ENCODE results near the gene TASL.

TASL gene

DNA sequence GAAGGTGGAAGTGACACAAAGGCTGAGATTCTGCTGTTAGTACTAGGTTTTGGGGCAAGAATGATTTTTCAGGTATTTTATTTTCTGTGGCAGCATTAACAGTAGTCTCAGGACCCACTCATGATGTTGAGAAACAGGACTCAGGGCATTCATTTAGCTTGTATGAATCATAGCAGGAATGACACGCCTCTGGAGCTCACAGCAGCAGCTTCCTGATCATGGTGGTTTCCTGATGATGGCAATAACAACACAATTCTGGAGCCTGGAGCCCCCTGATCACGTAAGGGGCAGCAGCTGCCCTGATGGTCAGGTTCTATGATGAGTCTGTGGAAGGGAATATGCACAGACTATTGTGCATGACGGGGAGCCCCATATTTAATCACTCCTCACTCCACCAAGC is 47.0 kb downstream of the TASL start:
- Mint-ChIP-seq H3K4me1 (no peaks in the 10 kb centered on the region), H3K9me3 (no peaks in the 10 kb centered on the region), H3K27me3 (no peaks in the 10 kb centered on the region), H3K27ac (no peak overlapping the region), H3K4me3 (no peak overlapping the region)
- ATAC-seq (no peak), DNase-seq (no peak)

DNA sequence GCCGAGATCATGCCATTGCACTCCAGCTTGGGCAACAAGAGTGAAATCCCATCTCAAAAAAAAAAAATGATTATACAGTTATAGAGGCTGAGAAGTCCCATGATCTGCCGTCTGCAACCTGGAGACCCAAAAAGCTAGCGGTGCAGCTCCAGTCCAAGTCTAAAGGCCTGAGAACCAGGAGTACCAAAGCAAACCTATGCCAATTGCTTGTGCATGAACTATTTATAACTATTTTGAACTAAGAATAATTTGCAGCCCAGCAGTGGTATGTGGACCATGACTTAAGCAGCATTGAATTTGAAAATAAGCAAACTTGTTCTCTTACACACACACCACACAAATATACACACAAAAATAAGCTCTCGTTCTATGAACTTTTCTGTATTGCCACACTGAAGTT is 51.8 kb downstream of the TASL start:
- Mint-ChIP-seq H3K27ac (no peak overlapping the region), H3K27me3 (no peaks in the 10 kb centered on the region), H3K4me1 (no peaks in the 10 kb centered on the region), H3K4me3 (no peak overlapping the region), H3K9me3 (no peaks in the 10 kb centered on the region)
- DNase-seq (no peak), ATAC-seq (no peak)

DNA sequence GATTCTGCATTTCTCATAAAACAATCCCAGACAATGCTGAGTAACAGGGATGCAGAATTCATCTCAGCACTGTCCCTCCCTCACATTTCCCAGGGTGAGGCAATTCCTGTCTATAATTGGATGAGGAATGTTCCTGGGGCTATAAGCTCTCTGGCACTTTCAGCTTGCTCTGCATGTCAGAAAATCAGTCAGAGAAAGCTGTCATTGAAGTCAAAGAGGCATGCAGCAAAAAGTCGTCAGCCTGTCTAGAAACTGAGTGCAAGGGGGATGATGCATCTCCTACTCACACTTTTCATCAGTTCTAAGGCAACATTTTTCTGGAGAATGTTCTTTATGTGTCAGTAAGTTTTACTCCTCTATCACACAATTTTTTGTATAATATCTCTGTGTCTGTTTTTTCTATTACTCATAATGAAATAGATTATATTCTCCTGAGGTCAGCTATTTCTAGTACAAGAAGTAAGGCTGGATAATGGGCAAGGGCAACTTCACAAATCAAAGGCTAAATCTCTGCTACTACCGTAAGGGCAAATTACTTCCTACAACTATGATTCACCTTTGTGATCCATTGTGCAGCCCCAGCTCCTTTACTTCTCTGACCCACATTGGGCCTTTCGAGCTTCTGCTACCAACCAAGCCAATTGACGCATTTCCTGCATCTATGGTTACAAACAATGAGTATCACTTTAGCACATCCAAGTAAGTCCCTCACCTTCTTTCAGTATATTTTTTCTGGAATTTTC is 56.0 kb downstream of the TASL start:
- Mint-ChIP-seq H3K4me1 (no peaks in the 10 kb centered on the region), H3K9me3 (no peaks in the 10 kb centered on the region), H3K4me3 (no peak overlapping the region), H3K27me3 (no peaks in the 10 kb centered on the region), H3K27ac (no peak overlapping the region)
- DNase-seq, result no peak
- no peak for ATAC-seq

DNA sequence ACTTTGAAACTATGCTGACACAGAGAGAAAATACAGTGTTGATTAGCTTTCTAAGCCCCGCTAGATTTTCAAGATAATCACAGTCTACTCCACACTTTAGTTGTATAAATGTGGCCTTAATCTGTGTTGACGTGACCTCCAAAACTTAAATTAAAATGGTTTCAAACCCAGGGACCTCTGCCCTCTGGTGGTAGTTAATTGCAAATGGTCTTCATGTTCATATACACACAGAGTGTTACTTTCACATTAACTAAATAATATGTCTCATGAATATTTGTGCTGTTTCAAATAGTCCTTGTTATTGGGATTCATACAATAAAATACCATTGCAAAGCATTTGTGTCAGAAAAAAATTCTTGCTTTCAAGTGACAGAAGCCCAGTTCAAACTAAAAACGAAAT is 64.3 kb downstream of the TASL start:
- H3K9me3 Mint-ChIP-seq, result no peaks in the 10 kb centered on the region
- no peak overlapping the region for H3K4me3 Mint-ChIP-seq
- H3K27ac Mint-ChIP-seq, result no peak overlapping the region
- ATAC-seq (no peak), DNase-seq (no peak)
- no peaks in the 10 kb centered on the region for H3K27me3 Mint-ChIP-seq
- H3K4me1 Mint-ChIP-seq, result no peaks in the 10 kb centered on the region
